ENCODE results near the gene QRICH2. TPM values are rescaled to one million over a fixed set of nuclear protein-coding genes. Genes with fewer than 3 reads are reported as not detected.

The QRICH2 gene
- total and polyA plus RNA-seq, 4 donors: 0.56 to 6.1 (median 0.67) TPM

DNA sequence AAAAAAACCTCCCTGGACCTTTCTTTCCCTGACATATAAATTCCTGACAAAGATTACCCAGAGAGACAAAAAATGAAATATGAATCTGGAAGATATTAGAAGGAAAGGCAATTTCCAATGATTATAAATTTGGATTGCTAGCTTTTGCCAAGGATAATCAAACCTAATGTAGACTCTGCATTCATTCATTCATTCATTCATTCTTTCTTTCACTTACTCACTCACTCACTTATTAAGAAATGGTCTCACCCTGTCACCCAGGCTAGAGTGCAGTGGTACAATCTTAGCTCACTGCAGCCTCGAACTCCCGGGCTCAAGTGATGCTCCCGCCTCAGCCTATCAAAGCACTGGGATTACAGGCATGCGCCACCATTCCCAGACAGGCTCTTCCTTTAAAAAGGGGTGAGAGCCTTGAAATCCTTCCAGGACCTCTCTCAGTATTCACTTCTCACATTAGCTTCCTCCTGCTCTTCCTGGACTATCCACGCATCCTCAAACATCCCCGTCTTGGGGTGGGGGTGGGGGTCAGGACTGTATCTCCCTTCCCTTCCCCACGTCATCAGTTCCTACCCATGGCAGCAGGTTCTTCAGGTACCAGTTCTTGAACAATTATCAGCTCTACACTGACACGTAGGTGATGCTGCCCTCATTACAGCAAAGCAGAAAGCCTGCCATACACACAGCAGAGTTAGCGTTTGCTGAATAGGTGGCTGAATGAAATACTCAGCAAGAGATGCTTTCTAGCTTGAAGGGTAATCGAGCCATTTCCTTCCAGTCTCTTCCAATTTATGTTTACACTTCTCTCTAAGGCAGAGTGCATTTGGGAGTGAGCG lies 25.8 kb upstream of the QRICH2 start:
- 88% methylated on average over 11 of the region's 11 CpGs for WGBS
- H3K9me3 ChIP-seq (ENCODE audit: control insufficient read depth in 4 of 4, low read length in 3 of 4): no peaks in the 10 kb centered on the region
- peaks cover 0 to 6% (median 4%) of the 10 kb centered on the region in 4 donors for H3K4me1 ChIP-seq (ENCODE audit: control insufficient read depth in 4 of 4, insufficient read depth in 4 of 4, low read length in 3 of 4)
- no peak for DNase-seq (ENCODE audit: low spot score)
- TF ChIP-seq NR2F2 (IDR thresholded peaks at IDR 0.05): no peak
- TF ChIP-seq HNF4A (conservative IDR thresholded peaks at IDR 0.05): no peak
- TF ChIP-seq SP1 (IDR thresholded peaks at IDR 0.05): no peak
- TF ChIP-seq RAD21 (IDR thresholded peaks at IDR 0.05): no peak
- TF ChIP-seq JUND (IDR thresholded peaks at IDR 0.05): no peak
- no peak for TF ChIP-seq TAF1 (conservative IDR thresholded peaks at IDR 0.05)
- TF ChIP-seq FOXA2 (IDR thresholded peaks at IDR 0.05): no peak
- no peak overlapping the region for H3K4me3 ChIP-seq (ENCODE audit: low read depth in 1 of 3, low read length in 3 of 3)
- no peaks in the 10 kb centered on the region for H3K27me3 ChIP-seq (ENCODE audit: control insufficient read depth in 4 of 4, insufficient read depth in 4 of 4, low read length in 3 of 4)
- H3K9ac ChIP-seq (ENCODE audit: low read depth in 1 of 2, low read length in 2 of 2): no peak overlapping the region
- peaks cover 2 to 23% (median 18%) of the 10 kb centered on the region in 4 donors for H3K36me3 ChIP-seq (ENCODE audit: control insufficient read depth in 4 of 4, insufficient read depth in 3 of 4, low read depth in 1 of 4, low read length in 3 of 4)
- H3K27ac ChIP-seq (ENCODE audit: low read depth in 1 of 2, low read length in 2 of 2): no peak overlapping the region

DNA sequence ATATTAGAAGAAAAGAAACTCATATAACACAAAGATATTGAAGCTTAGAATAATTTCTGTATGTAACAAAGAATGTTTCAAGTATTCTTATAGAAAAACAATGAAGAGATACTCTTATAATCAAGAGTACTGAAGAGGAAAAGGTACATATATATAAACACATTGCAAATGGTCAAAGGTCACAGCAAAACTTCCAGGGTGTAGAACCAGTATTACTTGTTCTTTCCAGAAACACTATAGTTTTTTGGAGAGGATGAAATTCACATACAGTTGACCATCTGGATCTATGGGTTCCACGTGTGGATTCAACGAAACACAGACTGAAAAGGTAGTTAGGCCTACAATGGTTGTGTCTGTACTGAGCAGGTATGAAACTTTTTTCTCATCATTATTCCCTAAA lies 23.0 kb upstream of the QRICH2 start:
- Histone ChIP-seq H3K9me3 (ENCODE audit: control insufficient read depth in 4 of 4, low read length in 3 of 4) (no peaks in the 10 kb centered on the region), H3K27me3 (ENCODE audit: control insufficient read depth in 4 of 4, insufficient read depth in 4 of 4, low read length in 3 of 4) (no peaks in the 10 kb centered on the region), H3K27ac (ENCODE audit: low read depth in 1 of 2, low read length in 2 of 2) (no peak overlapping the region), H3K9ac (ENCODE audit: low read depth in 1 of 2, low read length in 2 of 2) (no peak overlapping the region), H3K4me3 (ENCODE audit: low read depth in 1 of 3, low read length in 3 of 3) (no peak overlapping the region), H3K4me1 (ENCODE audit: control insufficient read depth in 4 of 4, insufficient read depth in 4 of 4, low read length in 3 of 4) (peaks cover 0 to 6% (median 4%) of the 10 kb centered on the region in 4 donors), H3K36me3 (ENCODE audit: control insufficient read depth in 4 of 4, insufficient read depth in 3 of 4, low read depth in 1 of 4, low read length in 3 of 4) (peaks cover 2 to 39% (median 28%) of the 10 kb centered on the region in 4 donors)
- 93% methylated on average over 2 of the region's 2 CpGs for WGBS
- no peak for DNase-seq (ENCODE audit: low spot score)
- TF ChIP-seq, protein P1, sequence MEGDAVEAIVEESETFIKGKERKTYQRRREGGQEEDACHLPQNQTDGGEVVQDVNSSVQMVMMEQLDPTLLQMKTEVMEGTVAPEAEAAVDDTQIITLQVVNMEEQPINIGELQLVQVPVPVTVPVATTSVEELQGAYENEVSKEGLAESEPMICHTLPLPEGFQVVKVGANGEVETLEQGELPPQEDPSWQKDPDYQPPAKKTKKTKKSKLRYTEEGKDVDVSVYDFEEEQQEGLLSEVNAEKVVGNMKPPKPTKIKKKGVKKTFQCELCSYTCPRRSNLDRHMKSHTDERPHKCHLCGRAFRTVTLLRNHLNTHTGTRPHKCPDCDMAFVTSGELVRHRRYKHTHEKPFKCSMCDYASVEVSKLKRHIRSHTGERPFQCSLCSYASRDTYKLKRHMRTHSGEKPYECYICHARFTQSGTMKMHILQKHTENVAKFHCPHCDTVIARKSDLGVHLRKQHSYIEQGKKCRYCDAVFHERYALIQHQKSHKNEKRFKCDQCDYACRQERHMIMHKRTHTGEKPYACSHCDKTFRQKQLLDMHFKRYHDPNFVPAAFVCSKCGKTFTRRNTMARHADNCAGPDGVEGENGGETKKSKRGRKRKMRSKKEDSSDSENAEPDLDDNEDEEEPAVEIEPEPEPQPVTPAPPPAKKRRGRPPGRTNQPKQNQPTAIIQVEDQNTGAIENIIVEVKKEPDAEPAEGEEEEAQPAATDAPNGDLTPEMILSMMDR (IDR thresholded peaks at IDR 0.05; ENCODE audit: low read depth, low read length, missing input control): no peak
- TF ChIP-seq HNF4A (conservative IDR thresholded peaks at IDR 0.05) (no peak), NR2F2 (IDR thresholded peaks at IDR 0.05) (no peak), FOXA2 (IDR thresholded peaks at IDR 0.05) (no peak), FOXA1 (IDR thresholded peaks at IDR 0.05) (no peak), RAD21 (IDR thresholded peaks at IDR 0.05) (no peak), YY1 (IDR thresholded peaks at IDR 0.05) (no peak), TAF1 (conservative IDR thresholded peaks at IDR 0.05) (no peak), EGR1 (IDR thresholded peaks at IDR 0.05; ENCODE audit: low read depth in 2 of 2) (no peak), HNF4G (IDR thresholded peaks at IDR 0.05) (no peak), SP1 (IDR thresholded peaks at IDR 0.05) (no peak), JUND (IDR thresholded peaks at IDR 0.05) (no peak)

DNA sequence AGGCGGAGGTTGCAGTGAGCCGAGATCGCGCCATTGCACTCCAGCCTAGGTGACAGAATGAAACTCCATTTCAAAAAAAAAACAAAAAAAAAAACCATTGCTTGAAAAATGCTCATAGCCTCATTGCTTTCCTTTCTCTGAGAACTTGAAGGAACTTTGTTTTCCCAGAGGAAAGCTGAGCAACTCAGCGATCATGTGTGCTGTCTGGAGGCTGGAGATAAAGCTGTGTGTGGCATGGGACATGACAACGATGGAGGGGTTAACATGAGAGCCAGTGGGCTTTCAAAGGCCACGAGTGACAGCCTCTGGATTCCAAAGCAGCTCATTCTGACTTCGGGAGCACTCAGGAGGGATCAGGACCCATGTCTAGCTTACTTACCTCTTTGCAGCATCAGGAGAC lies 21.6 kb upstream of the QRICH2 start:
- Histone ChIP-seq H3K9ac (ENCODE audit: low read depth in 1 of 2, low read length in 2 of 2) (no peak overlapping the region), H3K27ac (ENCODE audit: low read depth in 1 of 2, low read length in 2 of 2) (no peak overlapping the region), H3K27me3 (ENCODE audit: control insufficient read depth in 4 of 4, insufficient read depth in 4 of 4, low read length in 3 of 4) (no peaks in the 10 kb centered on the region), H3K36me3 (ENCODE audit: control insufficient read depth in 4 of 4, insufficient read depth in 3 of 4, low read depth in 1 of 4, low read length in 3 of 4) (peaks cover 3 to 40% (median 28%) of the 10 kb centered on the region in 4 donors), H3K4me3 (ENCODE audit: low read depth in 1 of 3, low read length in 3 of 3) (no peak overlapping the region), H3K9me3 (ENCODE audit: control insufficient read depth in 4 of 4, low read length in 3 of 4) (no peaks in the 10 kb centered on the region), H3K4me1 (ENCODE audit: control insufficient read depth in 4 of 4, insufficient read depth in 4 of 4, low read length in 3 of 4) (peaks cover 0 to 6% (median 4%) of the 10 kb centered on the region in 4 donors)
- no peak for DNase-seq (ENCODE audit: low spot score)
- TF ChIP-seq TAF1 (conservative IDR thresholded peaks at IDR 0.05) (no peak), NR2F2 (IDR thresholded peaks at IDR 0.05) (no peak), SP1 (IDR thresholded peaks at IDR 0.05) (no peak), GABPA (IDR thresholded peaks at IDR 0.05 in 1 of 2, conservative IDR thresholded peaks at IDR 0.05 in 1 of 2) (no peak), FOXA1 (IDR thresholded peaks at IDR 0.05) (no peak), HNF4G (IDR thresholded peaks at IDR 0.05) (no peak), RXRA (IDR thresholded peaks at IDR 0.05) (no peak), JUND (IDR thresholded peaks at IDR 0.05) (no peak), FOXA2 (IDR thresholded peaks at IDR 0.05) (no peak)
- TF ChIP-seq, protein P2, sequence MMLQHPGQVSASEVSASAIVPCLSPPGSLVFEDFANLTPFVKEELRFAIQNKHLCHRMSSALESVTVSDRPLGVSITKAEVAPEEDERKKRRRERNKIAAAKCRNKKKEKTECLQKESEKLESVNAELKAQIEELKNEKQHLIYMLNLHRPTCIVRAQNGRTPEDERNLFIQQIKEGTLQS (IDR thresholded peaks at IDR 0.05): no peak
- TF ChIP-seq, protein P1 (IDR thresholded peaks at IDR 0.05; ENCODE audit: low read depth, low read length, missing input control): no peak
- TF ChIP-seq, protein P3, sequence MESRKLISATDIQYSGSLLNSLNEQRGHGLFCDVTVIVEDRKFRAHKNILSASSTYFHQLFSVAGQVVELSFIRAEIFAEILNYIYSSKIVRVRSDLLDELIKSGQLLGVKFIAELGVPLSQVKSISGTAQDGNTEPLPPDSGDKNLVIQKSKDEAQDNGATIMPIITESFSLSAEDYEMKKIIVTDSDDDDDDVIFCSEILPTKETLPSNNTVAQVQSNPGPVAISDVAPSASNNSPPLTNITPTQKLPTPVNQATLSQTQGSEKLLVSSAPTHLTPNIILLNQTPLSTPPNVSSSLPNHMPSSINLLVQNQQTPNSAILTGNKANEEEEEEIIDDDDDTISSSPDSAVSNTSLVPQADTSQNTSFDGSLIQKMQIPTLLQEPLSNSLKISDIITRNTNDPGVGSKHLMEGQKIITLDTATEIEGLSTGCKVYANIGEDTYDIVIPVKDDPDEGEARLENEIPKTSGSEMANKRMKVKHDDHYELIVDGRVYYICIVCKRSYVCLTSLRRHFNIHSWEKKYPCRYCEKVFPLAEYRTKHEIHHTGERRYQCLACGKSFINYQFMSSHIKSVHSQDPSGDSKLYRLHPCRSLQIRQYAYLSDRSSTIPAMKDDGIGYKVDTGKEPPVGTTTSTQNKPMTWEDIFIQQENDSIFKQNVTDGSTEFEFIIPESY (IDR thresholded peaks at IDR 0.05): no peak
- TF ChIP-seq, protein P4, sequence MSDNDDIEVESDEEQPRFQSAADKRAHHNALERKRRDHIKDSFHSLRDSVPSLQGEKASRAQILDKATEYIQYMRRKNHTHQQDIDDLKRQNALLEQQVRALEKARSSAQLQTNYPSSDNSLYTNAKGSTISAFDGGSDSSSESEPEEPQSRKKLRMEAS (IDR thresholded peaks at IDR 0.05): no peak
- 95% methylated on average over 8 of the region's 8 CpGs for WGBS

All from liver (tissue), 9 donors.